Tibial nerve (tissue), 4 donors: ENCODE measurements around the gene FAAP20.

Experiments
- EP300 ChIP-seq, 2 donors: sonication (generic); formaldehyde crosslinking; IDR thresholded peaks; one replicate each; pipeline ENCODE4 v1.6.1; 2017; ENCODE audit warnings: antibody characterized with exemption in 2 of 2, mild to moderate bottlenecking in 1 of 2
- POLR2A ChIP-seq, 2 donors: fragments of 450-650 bp; IDR thresholded peaks; one replicate each; pipeline ENCODE4 v1.6.1; 2017; ENCODE audit warnings: antibody characterized with exemption in 2 of 2, mild to moderate bottlenecking in 2 of 2, moderate library complexity in 2 of 2
- TF ChIP-seq, protein P1 (sequence below), 5 experiments: fragments of 200-600 bp in 3 of 5; fragments of 450-650 bp in 2 of 5; sonication (generic) in 3 of 5; IDR thresholded peaks; one replicate each; pipeline ENCODE4 v1.5.1; 2016 to 2019; ENCODE audit warnings: antibody characterized with exemption in 5 of 5, mild to moderate bottlenecking in 3 of 5, moderate library complexity in 2 of 5

DNA sequence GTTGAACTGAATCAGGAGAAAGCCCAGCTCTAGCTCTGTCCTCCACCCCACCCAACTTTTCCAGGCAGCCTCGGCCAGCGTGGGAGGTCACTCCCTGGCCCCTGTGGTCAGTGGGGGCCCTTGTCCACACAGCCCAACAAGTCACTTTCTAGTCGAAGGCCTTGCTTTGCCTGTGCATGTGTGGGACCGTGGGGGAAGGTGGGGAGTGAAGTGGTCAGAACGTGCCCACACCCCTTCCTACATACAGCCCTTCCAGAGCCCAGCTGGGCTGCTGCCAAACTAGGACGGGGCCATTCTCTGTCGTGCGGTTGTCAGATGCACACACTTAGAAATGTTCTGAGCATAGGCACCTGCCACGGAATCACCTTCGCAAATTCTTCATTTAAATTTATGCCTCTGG, 18.0 kb downstream of the FAAP20 start:
- TF ChIP-seq, protein P1, sequence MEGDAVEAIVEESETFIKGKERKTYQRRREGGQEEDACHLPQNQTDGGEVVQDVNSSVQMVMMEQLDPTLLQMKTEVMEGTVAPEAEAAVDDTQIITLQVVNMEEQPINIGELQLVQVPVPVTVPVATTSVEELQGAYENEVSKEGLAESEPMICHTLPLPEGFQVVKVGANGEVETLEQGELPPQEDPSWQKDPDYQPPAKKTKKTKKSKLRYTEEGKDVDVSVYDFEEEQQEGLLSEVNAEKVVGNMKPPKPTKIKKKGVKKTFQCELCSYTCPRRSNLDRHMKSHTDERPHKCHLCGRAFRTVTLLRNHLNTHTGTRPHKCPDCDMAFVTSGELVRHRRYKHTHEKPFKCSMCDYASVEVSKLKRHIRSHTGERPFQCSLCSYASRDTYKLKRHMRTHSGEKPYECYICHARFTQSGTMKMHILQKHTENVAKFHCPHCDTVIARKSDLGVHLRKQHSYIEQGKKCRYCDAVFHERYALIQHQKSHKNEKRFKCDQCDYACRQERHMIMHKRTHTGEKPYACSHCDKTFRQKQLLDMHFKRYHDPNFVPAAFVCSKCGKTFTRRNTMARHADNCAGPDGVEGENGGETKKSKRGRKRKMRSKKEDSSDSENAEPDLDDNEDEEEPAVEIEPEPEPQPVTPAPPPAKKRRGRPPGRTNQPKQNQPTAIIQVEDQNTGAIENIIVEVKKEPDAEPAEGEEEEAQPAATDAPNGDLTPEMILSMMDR (IDR thresholded peaks at IDR 0.05): no peak
- TF ChIP-seq POLR2A (IDR thresholded peaks at IDR 0.05) (no peak), EP300 (IDR thresholded peaks at IDR 0.05) (no peak)
